Measurements from ENCODE around the gene KCNK7. TPM values are rescaled to one million over a fixed set of nuclear protein-coding genes. Genes with fewer than 3 reads are reported as not detected.
"Not testable (repeated sequence)": the region's sequence is repeated elsewhere in the genome, so short reads cannot be mapped to it uniquely, and the experiment has no call there.

KCNK7 gene
- total RNA-seq, 1 experiment from 2014 or later, result not detected

DNA sequence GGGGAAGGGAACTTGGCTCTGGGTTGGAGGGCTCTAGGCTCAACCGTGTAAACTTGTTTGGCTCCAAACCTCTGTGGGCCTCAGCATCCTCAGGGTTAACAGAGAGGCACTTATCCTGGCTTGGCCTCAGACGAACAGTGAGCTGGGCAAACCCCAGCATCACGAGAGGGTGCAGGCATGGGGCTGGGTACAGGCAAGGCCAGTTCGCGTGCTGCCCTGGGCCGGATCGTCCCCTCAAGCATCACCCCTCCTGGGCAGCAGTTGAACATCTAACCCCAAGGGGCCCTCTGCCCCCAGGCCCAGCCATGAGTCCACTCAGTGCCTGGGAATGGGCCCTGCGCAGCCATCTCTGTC is 17.9 kb downstream of the KCNK7 start:
- in situ Hi-C loops (cut with HindIII; ENCODE audit: low sequenced_read_pairs), result no loop called here
- no peak for DNase-seq (ENCODE audit: low spot score)

GRCh38 chr11:65576867-65577755 is 18.5 kb downstream of the KCNK7 start:
- in situ Hi-C loops (cut with HindIII; ENCODE audit: low sequenced_read_pairs), result no loop called here
- DNase-seq (ENCODE audit: low spot score), result no peak

DNA sequence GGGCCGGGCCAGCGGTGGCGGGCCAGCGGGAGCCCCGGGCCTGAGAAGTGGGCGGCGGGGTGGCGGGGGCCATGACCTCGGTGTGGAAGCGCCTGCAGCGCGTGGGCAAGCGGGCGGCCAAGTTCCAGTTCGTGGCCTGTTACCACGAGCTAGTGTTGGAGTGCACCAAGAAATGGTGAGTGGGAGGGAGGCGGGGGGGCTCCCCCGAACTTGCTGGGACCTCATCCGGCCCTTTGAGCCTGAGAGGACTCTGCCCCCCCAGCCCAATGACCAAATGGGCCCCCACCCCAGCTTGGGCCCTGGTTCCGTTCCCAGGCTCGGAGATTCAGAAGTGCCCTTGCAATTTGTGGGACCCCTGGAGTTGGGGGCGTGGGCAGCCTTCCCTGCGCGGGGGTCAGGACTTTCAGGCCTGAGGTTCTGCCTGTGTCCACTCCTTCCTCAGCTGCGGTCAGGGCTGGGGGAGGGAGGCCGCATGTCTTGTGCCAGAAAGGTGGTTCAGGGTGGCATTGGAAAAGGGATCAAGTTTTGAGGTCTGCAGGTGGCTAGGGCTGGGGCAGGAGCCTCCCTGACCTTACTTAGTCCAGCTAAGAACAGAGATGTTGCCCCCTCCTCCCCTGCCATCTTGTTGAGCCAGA is 19.3 kb downstream of the KCNK7 start:
- in situ Hi-C loops (cut with HindIII; ENCODE audit: low sequenced_read_pairs), result no loop called here
- no peak for DNase-seq (ENCODE audit: low spot score)

DNA sequence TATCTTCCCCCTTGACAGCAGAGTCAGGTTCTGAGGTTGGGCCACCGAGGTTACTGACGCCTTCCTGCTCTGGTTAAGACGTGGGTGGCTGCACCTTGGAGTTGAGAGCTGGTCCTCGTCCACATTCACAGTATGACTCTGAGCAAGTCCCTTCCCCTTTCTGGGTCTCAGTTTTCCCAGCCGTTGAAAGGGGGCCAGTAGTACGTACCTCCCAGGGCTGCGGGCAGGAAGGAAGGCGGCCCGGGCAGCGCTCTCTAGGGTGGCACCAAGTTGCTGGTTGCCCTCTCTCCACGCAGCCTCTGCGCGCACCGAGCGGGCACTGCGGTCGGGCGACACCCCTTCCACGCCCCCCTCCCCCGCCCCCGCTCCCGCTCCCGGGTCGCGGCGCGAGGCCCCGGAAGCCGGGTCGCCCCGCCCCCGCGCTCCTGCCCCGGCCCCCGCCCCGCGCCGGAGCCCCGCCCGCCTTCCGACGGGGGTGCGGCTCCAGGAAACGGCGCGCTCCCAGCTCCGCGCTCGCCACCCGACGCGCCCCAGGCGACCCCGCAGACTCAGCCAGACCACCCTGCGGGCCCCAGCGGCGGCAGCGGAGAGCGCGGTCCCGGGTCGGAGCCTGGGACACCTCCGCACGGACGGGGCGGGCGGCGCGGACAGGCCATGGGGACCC is 19.9 kb downstream of the KCNK7 start, which contains the start of gene EHBP1L1:
Gene EHBP1L1 (plus strand): TSS at position 486 of the 664 bp plus-strand sequence. CDS start 250 bp downstream, outside the sequence.
- DNase-seq (ENCODE audit: low spot score), result no peak
- in situ Hi-C loops (cut with HindIII; ENCODE audit: low sequenced_read_pairs), result no loop called here

GRCh38 chr11:65574811-65575567 is 20.6 kb downstream of the KCNK7 start:
- DNase-seq (ENCODE audit: low spot score), result peak; percentile 89
- in situ Hi-C loops (cut with HindIII; ENCODE audit: low sequenced_read_pairs), result no loop called here

- in situ Hi-C loops (cut with HindIII; ENCODE audit: low sequenced_read_pairs), result no loop called here
- DNase-seq (ENCODE audit: low spot score), result peak; percentile 70
Measured at GRCh38 chr11:65574109-65574810, 21.3 kb downstream of the KCNK7 start.

DNA sequence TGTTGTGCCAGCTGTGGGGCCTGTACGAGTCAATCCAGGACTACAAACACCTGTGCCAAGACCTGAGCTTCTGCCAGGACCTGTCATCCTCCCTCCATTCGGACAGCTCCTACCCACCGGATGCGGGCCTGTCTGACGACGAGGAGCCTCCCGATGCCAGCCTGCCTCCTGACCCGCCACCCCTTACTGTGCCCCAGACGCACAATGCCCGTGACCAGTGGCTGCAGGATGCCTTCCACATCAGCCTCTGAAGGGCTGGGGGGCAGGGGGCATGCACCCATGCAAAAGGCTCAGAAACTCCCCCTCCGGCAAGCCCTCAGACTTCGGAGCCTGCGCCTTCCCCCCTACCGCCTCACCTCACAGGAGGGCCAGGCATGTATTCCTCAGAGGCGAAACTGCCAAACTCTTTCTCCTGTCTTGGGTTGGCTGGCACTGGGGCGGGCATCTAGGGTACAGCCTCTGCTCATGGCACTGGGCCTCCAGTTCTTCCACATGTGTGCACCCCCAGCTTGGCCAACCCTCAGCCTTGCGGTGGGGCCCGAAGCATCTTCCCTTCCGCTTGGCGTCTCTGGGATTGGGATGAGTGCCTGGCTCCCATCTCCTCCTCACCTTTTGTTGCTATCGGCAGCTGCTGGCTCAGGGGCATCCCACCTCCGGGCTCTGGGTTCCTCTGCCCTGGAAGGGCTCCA is 22.1 kb downstream of the KCNK7 start:
- in situ Hi-C loops (cut with HindIII; ENCODE audit: low sequenced_read_pairs), result no loop called here
- no peak for DNase-seq (ENCODE audit: low spot score)

DNA sequence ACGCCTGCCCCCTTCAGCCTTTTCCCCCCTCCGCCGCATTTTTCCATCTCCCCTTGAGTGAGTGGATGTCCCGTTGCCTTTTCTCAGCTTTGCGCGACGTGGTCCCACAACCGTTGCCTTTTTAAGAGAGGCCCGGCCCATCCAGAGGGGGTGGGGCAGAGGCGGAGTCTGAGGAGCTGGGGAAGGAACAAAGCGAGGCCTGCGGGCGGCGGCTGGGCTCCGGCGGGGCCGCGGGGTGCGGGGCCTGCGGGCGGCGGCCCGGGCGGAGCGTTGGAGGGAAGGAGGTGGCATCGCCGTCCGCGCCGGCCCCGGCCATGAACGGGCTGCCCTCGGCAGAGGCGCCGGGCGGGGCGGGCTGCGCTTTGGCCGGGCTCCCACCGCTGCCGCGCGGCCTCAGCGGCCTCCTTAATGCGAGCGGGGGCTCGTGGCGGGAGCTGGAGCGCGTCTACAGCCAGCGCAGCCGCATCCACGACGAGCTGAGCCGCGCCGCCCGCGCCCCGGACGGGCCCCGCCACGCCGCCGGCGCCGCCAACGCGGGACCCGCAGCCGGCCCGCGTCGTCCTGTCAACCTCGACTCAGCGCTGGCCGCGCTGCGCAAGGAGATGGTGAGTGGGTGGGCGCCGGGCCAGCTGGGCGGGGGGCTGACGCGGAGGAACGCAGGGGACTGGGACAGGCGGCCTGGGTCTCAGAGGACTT is 23.1 kb downstream of the KCNK7 start, which contains the start of gene FAM89B:
Gene FAM89B (plus strand): TSS at position 183 of the 696 bp plus-strand sequence. CDS start 132 bp downstream, at position 315.
- peak; percentile 89 for DNase-seq (ENCODE audit: low spot score)
- in situ Hi-C loops (cut with HindIII; ENCODE audit: low sequenced_read_pairs), result no loop called here

GRCh38 chr11:65571940-65572339 is 23.7 kb downstream of the KCNK7 start:
- peak; percentile 56 for DNase-seq (ENCODE audit: low spot score)
- in situ Hi-C loops (cut with HindIII; ENCODE audit: low sequenced_read_pairs), result no loop called here

GRCh38 chr11:65571420-65571819 is 24.2 kb downstream of the KCNK7 start:
- in situ Hi-C loops (cut with HindIII; ENCODE audit: low sequenced_read_pairs), result no loop called here
- no peak for DNase-seq (ENCODE audit: low spot score)

DNA sequence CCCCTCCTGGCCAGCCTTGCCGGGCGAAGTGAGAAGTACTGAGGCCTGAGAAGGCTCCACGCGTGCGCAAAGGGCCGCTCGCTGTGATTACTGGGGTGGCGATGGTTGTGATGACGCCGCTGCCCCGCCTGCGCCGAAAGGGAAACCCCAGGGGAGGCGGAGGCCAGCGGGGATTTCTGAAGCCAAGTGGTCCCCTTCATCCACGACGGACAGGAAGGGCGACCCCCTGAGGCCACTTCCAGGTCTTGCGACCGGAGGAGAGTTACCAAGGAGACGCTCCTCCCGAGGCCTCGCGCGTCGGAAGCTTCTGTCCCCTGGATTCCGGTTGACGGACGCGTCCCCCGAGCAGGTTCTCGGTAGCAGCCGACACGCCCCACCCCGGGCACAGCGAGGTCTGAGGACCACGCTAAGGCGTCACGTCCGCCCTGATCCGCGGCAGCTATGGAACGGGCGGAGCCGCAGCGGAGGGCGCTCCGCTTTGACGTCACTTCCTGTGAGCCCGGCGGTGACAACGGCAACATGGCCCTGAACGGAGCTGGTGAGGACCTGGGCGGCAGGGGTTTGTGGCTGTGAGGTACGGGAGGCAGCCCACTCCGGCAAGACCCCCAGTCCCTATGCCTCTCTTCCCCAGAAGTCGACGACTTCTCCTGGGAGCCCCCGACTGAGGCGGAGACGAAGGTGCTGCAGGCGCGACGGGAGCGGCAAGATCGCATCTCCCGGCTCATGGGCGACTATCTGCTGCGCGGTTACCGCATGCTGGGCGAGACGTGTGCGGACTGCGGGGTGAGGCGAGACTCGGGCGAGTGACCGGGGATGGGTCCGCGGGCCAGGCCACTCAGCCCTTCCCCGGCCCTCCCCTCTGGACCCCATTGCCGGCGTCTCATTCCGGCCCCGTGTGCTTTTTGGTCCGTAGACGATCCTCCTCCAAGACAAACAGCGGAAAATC is 25.4 kb downstream of the KCNK7 start, which contains the start of gene ZNRD2:
Gene ZNRD2 (plus strand): TSS at position 505 of the 946 bp plus-strand sequence. CDS start 15 bp downstream, at position 520.
- DNase-seq (ENCODE audit: low spot score), result peak; percentile 98
- in situ Hi-C loops (cut with HindIII; ENCODE audit: low sequenced_read_pairs), result no loop called here

- in situ Hi-C loops (cut with HindIII; ENCODE audit: low sequenced_read_pairs), result no loop called here
- no peak for DNase-seq (ENCODE audit: low spot score)
Measured at GRCh38 chr11:65569164-65569972, 26.2 kb downstream of the KCNK7 start.

GRCh38 chr11:65565624-65566453 is 29.8 kb downstream of the KCNK7 start:
- in situ Hi-C loops (cut with HindIII; ENCODE audit: low sequenced_read_pairs), result no loop called here
- no peak for DNase-seq (ENCODE audit: low spot score)

DNA sequence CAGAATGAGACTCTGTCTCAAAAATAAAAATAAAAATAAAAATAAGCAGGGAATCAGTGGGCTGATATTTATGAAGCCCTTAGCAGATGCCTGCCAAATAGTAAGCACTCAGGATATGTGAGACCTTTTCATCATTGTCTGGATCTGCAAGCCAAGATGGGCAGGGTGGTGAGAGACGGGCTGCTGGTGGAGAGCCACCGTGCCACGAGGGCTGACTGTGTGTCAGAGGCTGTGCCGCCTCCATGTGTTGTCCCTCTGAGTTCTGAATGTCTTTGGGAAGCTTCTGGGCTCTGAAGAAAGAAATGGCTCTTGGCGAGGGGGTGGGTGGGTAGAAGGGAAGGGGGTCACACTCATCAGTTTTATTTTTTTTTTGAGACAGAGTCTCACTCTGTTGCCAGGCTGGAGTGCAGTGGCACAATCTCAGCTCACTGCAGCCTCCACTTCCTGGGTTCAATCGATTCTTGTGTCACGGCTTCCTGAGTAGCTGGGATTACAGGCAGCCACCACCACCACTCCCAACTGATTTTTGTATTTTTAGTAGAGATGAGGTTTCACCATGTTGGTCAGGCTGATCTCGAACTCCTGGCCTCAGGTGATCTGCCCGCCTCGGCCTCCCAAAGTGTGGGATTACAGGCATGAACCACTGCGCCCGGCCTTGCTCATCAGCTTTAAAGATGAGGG is 30.6 kb downstream of the KCNK7 start:
- in situ Hi-C loops (cut with HindIII; ENCODE audit: low sequenced_read_pairs); DNase-seq (ENCODE audit: low spot score): not testable (repeated sequence)

Measured in G401 (cell line).